Naive thymus-derived CD4-positive, alpha-beta T cell (primary cell): ENCODE results near the gene DDX49. TPM values are rescaled to one million over a fixed set of nuclear protein-coding genes. Genes with fewer than 3 reads are reported as not detected.
A peak's percentile ranks its signal among the peaks of the same experiment; 100 is the strongest.
"Not testable (repeated sequence)": the region's sequence is repeated elsewhere in the genome, so short reads cannot be mapped to it uniquely, and the experiment has no call there.

ENCODE experiments used
- ATAC-seq: fragments of 150-1000 bp; cut with Tn5 transposase; 2 replicates; pipeline ENCODE4 v1.10.0; 2021; ENCODE audit warnings: mild to moderate bottlenecking, moderate library complexity
- CTCF ChIA-PET: fragments of 350-600 bp; sonication (Branson Sonifier 250); formaldehyde crosslinking; loops from one replicate; lab custom pipeline; 2021; ENCODE audit warnings: antibody characterized with exemption; lab: Charles Lee
- POLR2A ChIA-PET: fragments of 350-600 bp; sonication (Branson Sonifier 250); formaldehyde crosslinking; loops from one replicate; lab custom pipeline; 2021; ENCODE audit warnings: antibody characterized with exemption, inconsistent platforms; lab: Charles Lee
- DNase-seq, 9 donors: peaks; one replicate each; pipeline versions ENCODE4 v3.0.0 to v3.0.0-alpha.2; 2020 to 2022; ENCODE audit warnings: mixed read lengths in 1 of 9
- H3K27ac ChIP-seq: one replicate; pipeline ENCODE4 v1.7.0; 2013; ENCODE audit warnings: mild to moderate bottlenecking, low read depth, low read length, moderate library complexity
- H3K27me3 ChIP-seq, 2 donors: one replicate each; pipeline ENCODE4 v1.7.0; 2013; ENCODE audit warnings: low read length in 2 of 2, mild to moderate bottlenecking in 2 of 2, moderate library complexity in 2 of 2; ENCODE audit not compliant: control insufficient read depth in 2 of 2, insufficient read depth in 2 of 2
- H3K36me3 ChIP-seq, 3 experiments: 1 replicate in 2 of 3; 2 replicates in 1 of 3; pipeline ENCODE4 v1.7.0; 2013; ENCODE audit warnings: low read length in 3 of 3, mild to moderate bottlenecking in 3 of 3, moderate library complexity in 1 of 3; ENCODE audit not compliant: insufficient read depth in 3 of 3, control insufficient read depth in 2 of 3
- H3K4me1 ChIP-seq, 2 donors: one replicate each; pipeline ENCODE4 v1.7.0; 2013; ENCODE audit warnings: low read length in 2 of 2, mild to moderate bottlenecking in 2 of 2, moderate library complexity in 1 of 2; ENCODE audit not compliant: control insufficient read depth in 2 of 2, insufficient read depth in 2 of 2
- H3K4me3 ChIP-seq: 2 replicates; pipeline ENCODE4 v1.7.0; 2013; ENCODE audit warnings: mild to moderate bottlenecking, low read length
- H3K9me3 ChIP-seq, 3 experiments: 1 replicate in 2 of 3; 2 replicates in 1 of 3; pipeline ENCODE4 v1.7.0; 2013; ENCODE audit warnings: low read length in 3 of 3; ENCODE audit not compliant: control insufficient read depth in 2 of 3
- H3K27ac Mint-ChIP-seq, 9 donors: one replicate each; pipeline ENCODE4 v1.8.0; 2020 to 2022; ENCODE audit warnings: mixed read lengths in 9 of 9, mild to moderate bottlenecking in 8 of 9, moderate library complexity in 5 of 9, inconsistent platforms in 2 of 9
- H3K27me3 Mint-ChIP-seq, 5 donors: one replicate each; pipeline ENCODE4 v1.8.0; 2021 to 2022; ENCODE audit warnings: mixed read lengths in 5 of 5, mild to moderate bottlenecking in 1 of 5
- H3K36me3 Mint-ChIP-seq, 5 donors: one replicate each; pipeline ENCODE4 v1.8.0; 2020 to 2022; ENCODE audit warnings: mixed read lengths in 5 of 5, mild to moderate bottlenecking in 3 of 5, inconsistent platforms in 1 of 5
- H3K4me1 Mint-ChIP-seq, 7 donors: one replicate each; pipeline ENCODE4 v1.8.0; 2020 to 2022; ENCODE audit warnings: mixed read lengths in 7 of 7, mild to moderate bottlenecking in 3 of 7, inconsistent platforms in 1 of 7
- H3K4me3 Mint-ChIP-seq, 10 donors: one replicate each; pipeline ENCODE4 v1.8.0; 2020 to 2022; ENCODE audit warnings: mild to moderate bottlenecking in 10 of 10, mixed read lengths in 10 of 10, moderate library complexity in 6 of 10, inconsistent platforms in 2 of 10
- H3K9me3 Mint-ChIP-seq, 11 donors: one replicate each; pipeline ENCODE4 v1.8.0; 2020 to 2022; ENCODE audit warnings: mixed read lengths in 11 of 11, mild to moderate bottlenecking in 4 of 11, inconsistent platforms in 1 of 11, moderate library complexity in 1 of 11
- intact Hi-C, 2 donors: fragments of 100-400 bp; cut with micrococcal nuclease; formaldehyde crosslinking; loops; one replicate each; pipeline ENCODE4 v1.15.1; 2023
- polyA plus RNA-seq, 2 donors: library from polyadenylated mRNA; unstranded; fragments of 300-500 nt; fragmentation: Illumina TruSeq; gene quantifications; one replicate each; pipeline ENCODE4 v1.2.3, GENCODE V29; 2021
- total RNA-seq, 6 experiments: library from RNA in 5 of 6; stranded (reverse) in 5 of 6; gene quantifications; 1 replicate in 5 of 6; 2 replicates in 1 of 6; pipeline ENCODE4 v1.2.3 and lab custom pipeline; 2021 to 2026

DDX49 gene
- total and polyA plus RNA-seq, 7 experiments from 2014 or later = 19.9 to 63.2 (median 50.2) TPM

- no peak overlapping the region for H3K4me3 ChIP-seq
- DNase-seq = no peak
- Mint-ChIP-seq H3K27me3 (peaks cover 12 to 20% (median 16%) of the 10 kb centered on the region in 5 donors), H3K4me3 (no peak overlapping the region), H3K9me3 (no peaks in the 10 kb centered on the region), H3K36me3 (peaks cover 0 to 18% (median 4%) of the 10 kb centered on the region in 5 donors), H3K27ac (no peak overlapping the region), H3K4me1 (peaks cover 2 to 15% (median 11%) of the 10 kb centered on the region in 7 donors)
- ATAC-seq = no peak
- intact Hi-C loops = no loop called here
- no peaks in the 10 kb centered on the region for H3K4me1 ChIP-seq
- H3K27ac ChIP-seq = no peak overlapping the region
- no peaks in the 10 kb centered on the region for H3K9me3 ChIP-seq
- peaks cover 0 to 58% (median 4%) of the 10 kb centered on the region in 3 experiments for H3K36me3 ChIP-seq
- CTCF ChIA-PET = no interaction called here
- H3K27me3 ChIP-seq = no peaks in the 10 kb centered on the region
- POLR2A ChIA-PET = interaction anchor here (0.9 kb wide), 1 partner anchor 19 kb away, joined by 3 read pairs; the partner anchor contains the start of genes COPE and DDX49
Measured at GRCh38 chr19:18899624-18900560, 19.6 kb upstream of the DDX49 start.

- no peaks in the 10 kb centered on the region for H3K4me1 ChIP-seq
- peaks cover 4 to 25% (median 9%) of the 10 kb centered on the region in 5 donors for H3K36me3 Mint-ChIP-seq
- H3K27ac ChIP-seq = no peak overlapping the region
- peaks cover 2 to 18% (median 11%) of the 10 kb centered on the region in 7 donors for H3K4me1 Mint-ChIP-seq
- no peak overlapping the region for H3K4me3 ChIP-seq
- H3K4me3 Mint-ChIP-seq = no peak overlapping the region
- no peaks in the 10 kb centered on the region for H3K9me3 Mint-ChIP-seq
- H3K27ac Mint-ChIP-seq = no peak overlapping the region
- no peaks in the 10 kb centered on the region for H3K9me3 ChIP-seq
- peaks cover 12 to 17% (median 16%) of the 10 kb centered on the region in 5 donors for H3K27me3 Mint-ChIP-seq
- intact Hi-C loops = no loop called here
- DNase-seq (no peak), ATAC-seq (no peak)
- peaks cover 0 to 68% (median 4%) of the 10 kb centered on the region in 3 experiments for H3K36me3 ChIP-seq
- ChIA-PET CTCF (no interaction called here), POLR2A (no interaction called here)
- H3K27me3 ChIP-seq = no peaks in the 10 kb centered on the region
Measured at GRCh38 chr19:18900700-18901481, 18.6 kb upstream of the DDX49 start.

- no peak overlapping the region for H3K27ac ChIP-seq
- intact Hi-C loops = no loop called here
- H3K4me1 Mint-ChIP-seq = peaks cover under 1 to 15% (median 8%) of the 10 kb centered on the region in 7 donors
- H3K4me3 ChIP-seq = no peak overlapping the region
- ChIA-PET CTCF (no interaction called here), POLR2A (no interaction called here)
- no peaks in the 10 kb centered on the region for H3K9me3 ChIP-seq
- H3K27ac Mint-ChIP-seq = no peak overlapping the region
- DNase-seq = no peak
- H3K9me3 Mint-ChIP-seq = no peaks in the 10 kb centered on the region
- H3K36me3 Mint-ChIP-seq = peaks cover 4 to 29% (median 9%) of the 10 kb centered on the region in 5 donors
- H3K36me3 ChIP-seq = peaks cover 0 to 74% (median 4%) of the 10 kb centered on the region in 3 experiments
- H3K4me3 Mint-ChIP-seq = no peak overlapping the region
- no peaks in the 10 kb centered on the region for H3K27me3 ChIP-seq
- H3K27me3 Mint-ChIP-seq = peaks cover 9 to 15% (median 13%) of the 10 kb centered on the region in 5 donors
- ATAC-seq = no peak
- H3K4me1 ChIP-seq = no peaks in the 10 kb centered on the region
Measured at GRCh38 chr19:18901491-18901890, 18.0 kb upstream of the DDX49 start.

GRCh38 chr19:18902519-18902918, 17.0 kb upstream of the DDX49 start:
- H3K27me3 ChIP-seq, H3K9me3 ChIP-seq, H3K27ac ChIP-seq, H3K27me3 Mint-ChIP-seq, H3K4me1 Mint-ChIP-seq, ATAC-seq, H3K4me1 ChIP-seq, intact Hi-C loops, H3K4me3 Mint-ChIP-seq, H3K4me3 ChIP-seq, CTCF ChIA-PET, H3K9me3 Mint-ChIP-seq, DNase-seq, POLR2A ChIA-PET: not testable (repeated sequence)
- peak overlapping the region in 1 of 9 donors; percentile 30 for H3K27ac Mint-ChIP-seq
- H3K36me3 Mint-ChIP-seq = peaks cover 4 to 32% (median 9%) of the 10 kb centered on the region in 5 donors
- H3K36me3 ChIP-seq = peaks cover 0 to 84% (median 4%) of the 10 kb centered on the region in 3 experiments

GRCh38 chr19:18903156-18904037, 16.1 kb upstream of the DDX49 start:
- peaks cover 4 to 32% (median 9%) of the 10 kb centered on the region in 5 donors for H3K36me3 Mint-ChIP-seq
- ATAC-seq (no peak), DNase-seq (no peak)
- H3K4me1 Mint-ChIP-seq = peaks cover 0 to 5% (median 0%) of the 10 kb centered on the region in 7 donors
- Histone ChIP-seq H3K27me3 (no peaks in the 10 kb centered on the region), H3K9me3 (no peaks in the 10 kb centered on the region), H3K4me3 (no peak overlapping the region), H3K27ac (no peak overlapping the region), H3K36me3 (peaks cover 0 to 90% (median 4%) of the 10 kb centered on the region in 3 experiments), H3K4me1 (no peaks in the 10 kb centered on the region)
- POLR2A ChIA-PET = no interaction called here
- no peak overlapping the region for H3K27ac Mint-ChIP-seq
- intact Hi-C loops = no loop called here
- no peaks in the 10 kb centered on the region for H3K27me3 Mint-ChIP-seq
- no peak overlapping the region for H3K4me3 Mint-ChIP-seq
- H3K9me3 Mint-ChIP-seq = no peaks in the 10 kb centered on the region
- CTCF ChIA-PET = no interaction called here
